IMR-90 (cell line): ENCODE data around the gene RIPOR3. TPM values are rescaled to one million over a fixed set of nuclear protein-coding genes. Genes with fewer than 3 reads are reported as not detected.

ENCODE experiments used
- CTCF ChIP-seq: conservative IDR thresholded peaks from 2 replicates; pipeline ENCODE4 v1.5.1; 2012; ENCODE audit warnings: mild to moderate bottlenecking, low read depth, low read length, improper control_type of control experiment
- POLR2A ChIP-seq: IDR thresholded peaks from 2 replicates; pipeline ENCODE4 v1.6.1; 2012; ENCODE audit warnings: mild to moderate bottlenecking, low read depth, low read length
- RCOR1 ChIP-seq: IDR thresholded peaks from 2 replicates; pipeline ENCODE4 v1.6.1; 2012; ENCODE audit warnings: mild to moderate bottlenecking, low read length, improper control_type of control experiment; ENCODE audit not compliant: insufficient replicate concordance
- SMC3 ChIP-seq: fragments of 150-350 bp; IDR thresholded peaks from 2 replicates; pipeline ENCODE4 v1.6.1; 2016; ENCODE audit warnings: low read depth, mild to moderate bottlenecking, antibody characterized with exemption, low read length, moderate library complexity
- polyA plus RNA-seq, 3 experiments: library from polyadenylated mRNA; depleted of rRNA; stranded (reverse); fragments of >200 nt; gene quantifications; 2 replicates each; pipeline ENCODE4 v1.2.3, GENCODE V29; 2012; ENCODE audit warnings: low replicate concordance in 1 of 3
- total RNA-seq: library from RNA; depleted of rRNA; stranded (reverse); fragments of >200 nt; gene quantifications from 2 replicates; pipeline ENCODE4 v1.2.3, GENCODE V29; 2012

Gene RIPOR3
- total and polyA plus RNA-seq, 2 of the 4 experiments (the other 2 are of a cell fraction) = 0.54 to 1.7 TPM

- TF ChIP-seq CTCF (no peak), RCOR1 (no peak), POLR2A (no peak), SMC3 (no peak)
Measured at GRCh38 chr20:50571466-50571865, 119.9 kb downstream of the RIPOR3 start (continued).
